Measurements from ENCODE around the gene FAM20B.

The FAM20B gene

GRCh38 chr1:179046808-179047635 is 21.3 kb downstream of the FAM20B start:
- Histone ChIP-seq H3K79me2 (ENCODE audit: control insufficient read depth, low read length) (peaks cover 13% of the 10 kb centered on the region), H3K4me2 (ENCODE audit: low read length) (no peak overlapping the region), H3K9me2 (replicated peaks; ENCODE audit: control insufficient read depth, low read length) (no peaks in the 10 kb centered on the region), H4K20me1 (ENCODE audit: control insufficient read depth, insufficient read depth, low read depth, low read length) (no peaks in the 10 kb centered on the region), H3F3A (ENCODE audit: control insufficient read depth, insufficient read depth) (no peaks in the 10 kb centered on the region), H3K36me3 (ENCODE audit: control insufficient read depth, low read length) (no peaks in the 10 kb centered on the region), H3K27ac (ENCODE audit: low read depth, low read length) (no peak overlapping the region), H3K4me3 (ENCODE audit: low read length) (no peak overlapping the region), H3K4me1 (ENCODE audit: control insufficient read depth, low read length) (no peaks in the 10 kb centered on the region), H3K27me3 (ENCODE audit: control insufficient read depth, low read length) (no peaks in the 10 kb centered on the region), H3K9me3 (ENCODE audit: control insufficient read depth, insufficient read depth, low read length) (peaks cover 6% of the 10 kb centered on the region; the same call in 1 of the 2 replicates)
- no peak for TF ChIP-seq CTCF (IDR thresholded peaks at IDR 0.05; ENCODE audit: low read depth, low read length, poor library complexity, severe bottlenecking)
- no peak for TF ChIP-seq EZH2phosphoT487 (IDR thresholded peaks at IDR 0.05; ENCODE audit: borderline replicate concordance, low read length)

- H3K27me3 ChIP-seq (ENCODE audit: control insufficient read depth, low read length), result no peaks in the 10 kb centered on the region
- H3F3A ChIP-seq (ENCODE audit: control insufficient read depth, insufficient read depth), result no peaks in the 10 kb centered on the region
- TF ChIP-seq CTCF (IDR thresholded peaks at IDR 0.05; ENCODE audit: low read depth, low read length, poor library complexity, severe bottlenecking), result no peak
- TF ChIP-seq EZH2phosphoT487 (IDR thresholded peaks at IDR 0.05; ENCODE audit: borderline replicate concordance, low read length), result no peak
- no peak overlapping the region for H3K4me3 ChIP-seq (ENCODE audit: low read length)
- no peaks in the 10 kb centered on the region for H3K36me3 ChIP-seq (ENCODE audit: control insufficient read depth, low read length)
- no peak overlapping the region for H3K27ac ChIP-seq (ENCODE audit: low read depth, low read length)
- H4K20me1 ChIP-seq (ENCODE audit: control insufficient read depth, insufficient read depth, low read depth, low read length), result no peaks in the 10 kb centered on the region
- H3K9me2 ChIP-seq (replicated peaks; ENCODE audit: control insufficient read depth, low read length), result no peaks in the 10 kb centered on the region
- peaks cover 7% of the 10 kb centered on the region for H3K79me2 ChIP-seq (ENCODE audit: control insufficient read depth, low read length)
- no peak overlapping the region for H3K4me2 ChIP-seq (ENCODE audit: low read length)
- H3K9me3 ChIP-seq (ENCODE audit: control insufficient read depth, insufficient read depth, low read length), result peaks cover 1% of the 10 kb centered on the region; the same call in 1 of the 2 replicates
- H3K4me1 ChIP-seq (ENCODE audit: control insufficient read depth, low read length), result no peaks in the 10 kb centered on the region
Observed at GRCh38 chr1:179047636-179047997, 21.9 kb downstream of the FAM20B start.

- Histone ChIP-seq H3K79me2 (ENCODE audit: control insufficient read depth, low read length) (no peaks in the 10 kb centered on the region), H3K9me3 (ENCODE audit: control insufficient read depth, insufficient read depth, low read length) (no peaks in the 10 kb centered on the region), H3K4me3 (ENCODE audit: low read length) (no peak overlapping the region), H3K27me3 (ENCODE audit: control insufficient read depth, low read length) (no peaks in the 10 kb centered on the region), H3K4me1 (ENCODE audit: control insufficient read depth, low read length) (no peaks in the 10 kb centered on the region), H3K27ac (ENCODE audit: low read depth, low read length) (no peak overlapping the region), H3K9me2 (replicated peaks; ENCODE audit: control insufficient read depth, low read length) (no peaks in the 10 kb centered on the region), H3K4me2 (ENCODE audit: low read length) (no peak overlapping the region), H3F3A (ENCODE audit: control insufficient read depth, insufficient read depth) (no peaks in the 10 kb centered on the region), H3K36me3 (ENCODE audit: control insufficient read depth, low read length) (no peaks in the 10 kb centered on the region), H4K20me1 (ENCODE audit: control insufficient read depth, insufficient read depth, low read depth, low read length) (no peaks in the 10 kb centered on the region)
- TF ChIP-seq CTCF (IDR thresholded peaks at IDR 0.05; ENCODE audit: low read depth, low read length, poor library complexity, severe bottlenecking), result no peak
- TF ChIP-seq EZH2phosphoT487 (IDR thresholded peaks at IDR 0.05; ENCODE audit: borderline replicate concordance, low read length), result no peak
Observed at GRCh38 chr1:179048339-179049124, 22.8 kb downstream of the FAM20B start.

All from DOHH2 (cell line).